DOHH2 (cell line): Measurements from ENCODE around the gene PIGBOS1.

Experiments
- H3F3A ChIP-seq: fragments of 200-600 bp; sonication (generic), shearing (Covaris generic); 2 replicates; pipeline ENCODE4 v1.6.0; 2016; ENCODE audit warnings: antibody characterized with exemption, mild to moderate bottlenecking; ENCODE audit not compliant: control insufficient read depth, insufficient read depth
- H3K27ac ChIP-seq: fragments of 200-600 bp; sonication (generic); 2 replicates; pipeline ENCODE4 v1.5.1; 2014; ENCODE audit warnings: low read depth, mild to moderate bottlenecking, low read length, moderate library complexity
- H3K27me3 ChIP-seq: fragments of 200-600 bp; sonication (generic); 2 replicates; pipeline ENCODE4 v1.6.1; 2014; ENCODE audit warnings: mild to moderate bottlenecking, low read length, mixed read lengths; ENCODE audit not compliant: control insufficient read depth
- H3K36me3 ChIP-seq: fragments of 200-600 bp; sonication (generic); 2 replicates; pipeline ENCODE4 v1.6.1; 2014; ENCODE audit warnings: mild to moderate bottlenecking, low read length, moderate library complexity, mixed read lengths; ENCODE audit not compliant: control insufficient read depth
- H3K4me1 ChIP-seq: fragments of 200-600 bp; sonication (generic); 2 replicates; pipeline ENCODE4 v1.6.1; 2014; ENCODE audit warnings: mild to moderate bottlenecking, low read length, mixed read lengths; ENCODE audit not compliant: control insufficient read depth
- H3K4me2 ChIP-seq: fragments of 200-600 bp; sonication (generic); 2 replicates; pipeline ENCODE4 v1.6.0; 2014; ENCODE audit warnings: mild to moderate bottlenecking, low read length, moderate library complexity
- H3K4me3 ChIP-seq: fragments of 200-600 bp; sonication (generic); 2 replicates; pipeline ENCODE4 v1.5.1; 2014; ENCODE audit warnings: mild to moderate bottlenecking, low read length, mixed read lengths
- H3K79me2 ChIP-seq: fragments of 200-600 bp; sonication (generic); 2 replicates; pipeline ENCODE4 v1.6.1; 2014; ENCODE audit warnings: mild to moderate bottlenecking, low read length, mixed read lengths; ENCODE audit not compliant: control insufficient read depth
- H3K9me2 ChIP-seq: fragments of 200-600 bp; sonication (generic); replicated peaks from 2 replicates; pipeline ENCODE4 v1.6.1; 2014; ENCODE audit warnings: mild to moderate bottlenecking, low read length, mixed read lengths; ENCODE audit not compliant: control insufficient read depth
- H3K9me3 ChIP-seq: fragments of 200-600 bp; sonication (generic); 2 replicates; pipeline ENCODE4 v1.6.1; 2014; ENCODE audit warnings: antibody characterized with exemption, low read length, mixed read lengths; ENCODE audit not compliant: control insufficient read depth, insufficient read depth
- H4K20me1 ChIP-seq: fragments of 200-600 bp; sonication (generic); 2 replicates; pipeline ENCODE4 v1.6.0; 2014; ENCODE audit warnings: low read depth, mild to moderate bottlenecking, antibody characterized with exemption, low read length, moderate library complexity; ENCODE audit not compliant: control insufficient read depth, insufficient read depth
- EZH2phosphoT487 ChIP-seq: fragments of 200-600 bp; sonication (generic); IDR thresholded peaks from 2 replicates; pipeline ENCODE4 v1.6.1; 2017; ENCODE audit warnings: borderline replicate concordance, mild to moderate bottlenecking, antibody characterized with exemption, low read length, moderate library complexity, mixed read lengths
- TF ChIP-seq, protein P1 (sequence below): fragments of 200-600 bp; sonication (generic); IDR thresholded peaks from one replicate; pipeline ENCODE4 v1.5.1; 2014; ENCODE audit warnings: antibody characterized with exemption, mild to moderate bottlenecking, low read depth, low read length; ENCODE audit not compliant: poor library complexity, severe bottlenecking

Gene PIGBOS1

DNA sequence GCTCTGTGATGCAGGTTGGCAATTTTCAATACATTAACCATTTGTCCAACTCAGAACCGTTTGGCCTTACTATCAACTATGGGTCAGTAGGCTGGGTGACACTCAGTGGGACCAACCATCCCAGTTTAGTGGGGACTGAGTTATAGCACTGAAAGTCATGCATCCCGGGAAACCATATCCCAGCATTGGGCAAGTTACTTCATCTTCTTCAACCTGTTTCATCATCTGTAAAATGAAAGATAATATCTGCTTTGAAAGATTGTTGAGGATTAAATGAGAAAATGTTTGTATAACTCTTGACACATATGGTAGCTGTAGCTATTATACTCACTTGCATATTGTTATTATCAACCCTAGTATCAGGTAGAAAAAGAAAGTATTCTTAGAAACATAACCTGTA, 41.2 kb downstream of the PIGBOS1 start:
- TF ChIP-seq, protein P1, sequence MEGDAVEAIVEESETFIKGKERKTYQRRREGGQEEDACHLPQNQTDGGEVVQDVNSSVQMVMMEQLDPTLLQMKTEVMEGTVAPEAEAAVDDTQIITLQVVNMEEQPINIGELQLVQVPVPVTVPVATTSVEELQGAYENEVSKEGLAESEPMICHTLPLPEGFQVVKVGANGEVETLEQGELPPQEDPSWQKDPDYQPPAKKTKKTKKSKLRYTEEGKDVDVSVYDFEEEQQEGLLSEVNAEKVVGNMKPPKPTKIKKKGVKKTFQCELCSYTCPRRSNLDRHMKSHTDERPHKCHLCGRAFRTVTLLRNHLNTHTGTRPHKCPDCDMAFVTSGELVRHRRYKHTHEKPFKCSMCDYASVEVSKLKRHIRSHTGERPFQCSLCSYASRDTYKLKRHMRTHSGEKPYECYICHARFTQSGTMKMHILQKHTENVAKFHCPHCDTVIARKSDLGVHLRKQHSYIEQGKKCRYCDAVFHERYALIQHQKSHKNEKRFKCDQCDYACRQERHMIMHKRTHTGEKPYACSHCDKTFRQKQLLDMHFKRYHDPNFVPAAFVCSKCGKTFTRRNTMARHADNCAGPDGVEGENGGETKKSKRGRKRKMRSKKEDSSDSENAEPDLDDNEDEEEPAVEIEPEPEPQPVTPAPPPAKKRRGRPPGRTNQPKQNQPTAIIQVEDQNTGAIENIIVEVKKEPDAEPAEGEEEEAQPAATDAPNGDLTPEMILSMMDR: no peak
- no peak for TF ChIP-seq EZH2phosphoT487
- Histone ChIP-seq H3K9me3 (no peaks in the 10 kb centered on the region), H3K36me3 (no peaks in the 10 kb centered on the region), H3K79me2 (no peaks in the 10 kb centered on the region), H3F3A (no peaks in the 10 kb centered on the region), H3K27me3 (no peaks in the 10 kb centered on the region), H3K9me2 (no peaks in the 10 kb centered on the region), H3K4me1 (peaks cover 19% of the 10 kb centered on the region), H3K27ac (no peak overlapping the region), H3K4me2 (no peak overlapping the region), H4K20me1 (no peaks in the 10 kb centered on the region), H3K4me3 (no peak overlapping the region)

DNA sequence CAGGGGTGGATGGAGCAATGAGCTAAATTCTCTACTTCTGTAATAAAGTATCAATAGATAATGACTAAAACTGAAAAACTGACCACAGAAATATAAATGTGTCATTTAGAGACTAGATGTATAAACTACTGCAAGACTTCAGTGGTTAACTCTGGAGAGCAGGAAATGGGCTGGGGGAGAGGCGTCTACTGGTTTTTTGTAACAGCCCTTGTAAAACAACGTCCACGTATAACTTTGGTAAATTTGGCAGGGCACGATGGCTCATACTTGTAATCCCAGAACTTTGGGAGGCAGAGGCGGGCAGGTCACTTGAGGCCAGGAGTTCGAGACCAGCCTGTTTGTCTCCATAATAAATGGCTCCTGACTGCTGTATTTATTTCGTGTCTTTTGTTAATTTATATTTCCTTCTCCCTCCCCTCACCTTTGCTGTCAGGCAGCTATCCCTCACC, 41.8 kb downstream of the PIGBOS1 start:
- Histone ChIP-seq H3K27me3 (no peaks in the 10 kb centered on the region), H3K4me3 (no peak overlapping the region), H3K27ac (no peak overlapping the region), H3K36me3 (no peaks in the 10 kb centered on the region), H3K79me2 (no peaks in the 10 kb centered on the region), H3K4me1 (peaks cover 19% of the 10 kb centered on the region), H3K9me2 (no peaks in the 10 kb centered on the region), H3F3A (no peaks in the 10 kb centered on the region), H4K20me1 (no peaks in the 10 kb centered on the region), H3K9me3 (no peaks in the 10 kb centered on the region), H3K4me2 (no peak overlapping the region)
- no peak for TF ChIP-seq EZH2phosphoT487
- TF ChIP-seq, protein P1: no peak

DNA sequence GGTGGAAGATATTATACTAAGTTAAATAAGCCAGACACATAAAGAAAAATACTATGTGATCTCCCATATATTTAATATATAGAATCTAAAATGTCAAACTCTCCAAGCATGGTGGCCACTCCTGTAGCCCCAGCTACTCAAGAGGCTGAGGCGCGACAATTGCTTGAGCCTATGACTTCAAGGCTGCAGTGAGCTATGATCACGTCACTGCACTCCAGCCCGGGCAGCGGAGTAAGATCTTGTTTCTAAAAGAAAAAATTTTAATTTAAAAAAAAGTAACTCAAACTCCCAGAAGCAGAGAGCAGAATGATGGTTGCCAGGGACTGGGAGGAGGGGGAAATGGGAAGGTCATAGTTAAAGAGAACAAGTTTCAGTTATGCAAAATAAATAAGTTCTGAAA, 42.6 kb downstream of the PIGBOS1 start:
- no peaks in the 10 kb centered on the region for H3K79me2 ChIP-seq
- peaks cover 19% of the 10 kb centered on the region for H3K4me1 ChIP-seq
- TF ChIP-seq, protein P1: no peak
- TF ChIP-seq EZH2phosphoT487: no peak
- no peaks in the 10 kb centered on the region for H3K9me2 ChIP-seq
- H3K4me3 ChIP-seq: no peak overlapping the region
- H3K27me3 ChIP-seq: no peaks in the 10 kb centered on the region
- H4K20me1 ChIP-seq: no peaks in the 10 kb centered on the region
- H3F3A ChIP-seq: no peaks in the 10 kb centered on the region
- H3K4me2 ChIP-seq: no peak overlapping the region
- no peak overlapping the region for H3K27ac ChIP-seq
- no peaks in the 10 kb centered on the region for H3K9me3 ChIP-seq
- H3K36me3 ChIP-seq: no peaks in the 10 kb centered on the region

DNA sequence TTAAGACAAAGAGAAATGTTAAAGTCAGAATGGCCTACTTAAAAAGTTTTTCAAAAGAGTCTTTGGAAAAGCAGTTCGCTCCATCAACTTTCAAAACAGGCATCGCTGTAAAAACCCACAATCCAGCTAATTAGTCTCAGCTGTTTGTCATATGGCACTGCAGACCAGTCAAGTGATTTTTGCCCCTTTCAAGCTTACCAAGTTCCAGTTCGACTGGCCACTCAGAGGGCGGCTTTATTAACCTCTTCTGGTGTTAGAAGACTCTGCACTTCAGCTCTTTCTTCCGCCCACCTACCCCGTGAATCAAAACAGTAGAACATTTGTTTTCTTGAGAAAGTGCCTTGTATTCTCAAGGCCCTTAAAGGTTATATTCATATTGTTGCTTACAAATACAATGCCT, 48.6 kb downstream of the PIGBOS1 start:
- Histone ChIP-seq H3K4me1 (peaks cover 11% of the 10 kb centered on the region), H3K27ac (no peak overlapping the region), H3K4me2 (no peak overlapping the region), H3K9me2 (no peaks in the 10 kb centered on the region), H3K36me3 (no peaks in the 10 kb centered on the region), H3K9me3 (no peaks in the 10 kb centered on the region), H3F3A (no peaks in the 10 kb centered on the region), H3K79me2 (no peaks in the 10 kb centered on the region), H3K27me3 (no peaks in the 10 kb centered on the region), H4K20me1 (no peaks in the 10 kb centered on the region), H3K4me3 (no peak overlapping the region)
- TF ChIP-seq, protein P1: no peak
